ENCODE results near the gene CDK18.

DNA sequence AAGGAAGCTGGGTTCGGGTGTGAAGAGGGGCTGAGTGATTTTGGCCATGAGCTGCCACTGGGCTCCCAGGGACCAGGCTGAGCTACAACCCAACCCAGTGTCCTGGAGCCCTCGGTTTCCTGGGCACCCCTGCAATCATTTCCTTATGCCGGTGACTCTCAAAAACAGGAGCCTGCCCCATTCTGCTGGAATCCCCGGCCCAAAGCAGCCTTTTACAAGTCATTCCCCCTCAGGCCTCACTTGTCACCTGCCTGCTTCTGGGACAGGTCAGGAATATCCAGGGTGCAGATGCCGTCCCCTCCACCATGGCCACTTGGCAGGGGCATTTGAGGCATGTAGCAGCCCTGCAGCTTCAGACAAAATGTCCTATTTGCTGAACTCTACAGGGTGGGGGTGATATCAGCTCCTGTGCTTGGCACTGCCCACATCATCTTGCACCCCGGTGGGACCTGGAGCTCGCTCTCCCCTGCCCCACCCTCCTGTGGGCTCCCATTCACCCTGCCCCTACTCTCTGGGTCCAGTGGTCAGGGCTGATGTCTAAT lies 30.0 kb downstream of the CDK18 start:
- TF ChIP-seq SP1 (IDR thresholded peaks at IDR 0.05) (no peak), ARNT (IDR thresholded peaks at IDR 0.05) (no peak), BHLHE40 (IDR thresholded peaks at IDR 0.05; ENCODE audit: borderline replicate concordance) (no peak), HDGF (IDR thresholded peaks at IDR 0.05; ENCODE audit: borderline replicate concordance) (no peak), ELF4 (IDR thresholded peaks at IDR 0.05) (no peak), SUZ12 (IDR thresholded peaks at IDR 0.05) (no peak), FOXK2 (IDR thresholded peaks at IDR 0.05) (no peak)
- TF ChIP-seq, protein P1, sequence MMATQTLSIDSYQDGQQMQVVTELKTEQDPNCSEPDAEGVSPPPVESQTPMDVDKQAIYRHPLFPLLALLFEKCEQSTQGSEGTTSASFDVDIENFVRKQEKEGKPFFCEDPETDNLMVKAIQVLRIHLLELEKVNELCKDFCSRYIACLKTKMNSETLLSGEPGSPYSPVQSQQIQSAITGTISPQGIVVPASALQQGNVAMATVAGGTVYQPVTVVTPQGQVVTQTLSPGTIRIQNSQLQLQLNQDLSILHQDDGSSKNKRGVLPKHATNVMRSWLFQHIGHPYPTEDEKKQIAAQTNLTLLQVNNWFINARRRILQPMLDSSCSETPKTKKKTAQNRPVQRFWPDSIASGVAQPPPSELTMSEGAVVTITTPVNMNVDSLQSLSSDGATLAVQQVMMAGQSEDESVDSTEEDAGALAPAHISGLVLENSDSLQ (IDR thresholded peaks at IDR 0.05), result no peak
